A549 (cell line): ENCODE results near the gene CACNA1S. TPM values are rescaled to one million over a fixed set of nuclear protein-coding genes. Genes with fewer than 3 reads are reported as not detected.

Source experiments
- ATAC-seq, 2 experiments: fragments of 200-7000 bp in 1 of 2; fragments of >200 bp in 1 of 2; cut with Nextera tagmentation in 1 of 2; cut with Tn5 transposase in 1 of 2; 3 replicates each; pipeline versions ENCODE4 v1.8.0 to v1.9.1; 2018 to 2020; ENCODE audit warnings: mild to moderate bottlenecking in 1 of 2, moderate library complexity in 1 of 2
- CTCF ChIA-PET: fragments of 300-600 bp; sonication (Branson Sonifier 250); formaldehyde crosslinking; extraction: SDS; loops from one replicate; lab custom pipeline; 2021; ENCODE audit warnings: antibody characterized with exemption, inconsistent platforms; lab: Yijun Ruan, JAX
- POLR2A ChIA-PET: fragments of 350-600 bp; formaldehyde crosslinking; extraction: SDS; loops from one replicate; lab custom pipeline; 2021; ENCODE audit warnings: antibody characterized with exemption, inconsistent platforms; lab: Yijun Ruan, JAX
- DNase-seq, 2 experiments: peaks; one replicate each; pipeline versions ENCODE4 v3.0.0 to v3.0.0-alpha.2; 2011 to 2016; ENCODE audit warnings: low read depth in 1 of 2, low spot score in 1 of 2
- FAIRE-seq: peaks from 2 replicates; lab custom pipeline; 2011; peaks lifted over from hg19 to GRCh38; lab: Jason Lieb, UNC
- H3K27ac ChIP-seq, 2 experiments: fragments of >200 bp; sonication (Bioruptor Twin); formaldehyde crosslinking; 3 replicates each; pipeline ENCODE4 v1.5.1; 2016 to 2017
- H3K4me1 ChIP-seq: fragments of >200 bp; sonication (Bioruptor Twin); formaldehyde crosslinking; 3 replicates; pipeline ENCODE4 v1.6.1; 2016
- H3K4me2 ChIP-seq: fragments of >200 bp; sonication (Bioruptor Twin); formaldehyde crosslinking; 3 replicates; pipeline ENCODE4 v1.6.1; 2016
- H3K4me3 ChIP-seq: fragments of >200 bp; sonication (Bioruptor Twin); formaldehyde crosslinking; 3 replicates; pipeline ENCODE4 v1.5.1; 2016
- H3K9me3 ChIP-seq: fragments of >200 bp; sonication (Bioruptor Twin); formaldehyde crosslinking; 3 replicates; pipeline ENCODE4 v1.6.1; 2016
- BHLHE40 ChIP-seq: IDR thresholded peaks from 2 replicates; pipeline ENCODE4 v1.6.1; 2012; ENCODE audit warnings: low read depth, low read length, inconsistent platforms
- CBX8 ChIP-seq: fragments of 200-600 bp; sonication (generic); IDR thresholded peaks from 2 replicates; pipeline ENCODE4 v1.6.1; 2016
- CTCF ChIP-seq: fragments of >200 bp; sonication (Bioruptor Twin); formaldehyde crosslinking; IDR thresholded peaks from 3 replicates; pipeline ENCODE4 v1.5.1; 2016
- FOSB ChIP-seq: fragments of 250-450 bp; sonication (Bioruptor Pico); IDR thresholded peaks from 2 replicates; pipeline ENCODE4 v1.5.0; 2020; ENCODE audit warnings: mild to moderate bottlenecking, moderate library complexity
- HDAC2 ChIP-seq: fragments of 200-600 bp; sonication (generic); IDR thresholded peaks from 2 replicates; pipeline ENCODE4 v1.6.1; 2016
- HOXA7 ChIP-seq: fragments of 250-450 bp; sonication (Bioruptor Pico); IDR thresholded peaks from 2 replicates; pipeline ENCODE4 v1.5.0; 2020; ENCODE audit warnings: mild to moderate bottlenecking, moderate library complexity
- KDM1A ChIP-seq: fragments of 200-600 bp; sonication (generic); IDR thresholded peaks from 2 replicates; pipeline ENCODE4 v1.6.1; 2016; ENCODE audit warnings: low read depth, mild to moderate bottlenecking
- MAZ ChIP-seq: fragments of 150-350 bp; IDR thresholded peaks from 2 replicates; pipeline ENCODE4 v1.6.1; 2014; ENCODE audit warnings: antibody characterized with exemption, low read depth, low read length, borderline replicate concordance
- POLR2AphosphoS2 ChIP-seq: conservative IDR thresholded peaks from 2 replicates; pipeline ENCODE4 v1.6.1; 2012; ENCODE audit warnings: low read length, improper control_type of control experiment, inconsistent platforms
- REST ChIP-seq: fragments of 200-600 bp; sonication (generic); IDR thresholded peaks from 2 replicates; pipeline ENCODE4 v1.6.1; 2016; ENCODE audit warnings: antibody characterized with exemption, mild to moderate bottlenecking, moderate library complexity
- RNF2 ChIP-seq: fragments of 200-600 bp; sonication (generic); IDR thresholded peaks from 2 replicates; pipeline ENCODE4 v1.6.1; 2016; ENCODE audit warnings: low read depth, mild to moderate bottlenecking, antibody characterized with exemption, moderate library complexity, borderline replicate concordance
- ZNF302 ChIP-seq: fragments of 250-450 bp; sonication (Bioruptor Pico); IDR thresholded peaks from 2 replicates; pipeline ENCODE4 v1.9.0; 2021; ENCODE audit warnings: inconsistent platforms, mild to moderate bottlenecking, moderate library complexity
- WGBS: methylation state at CpG from one replicate; pipeline ENCODE4 v1.1.6; 2017; ENCODE audit errors: missing lambda C conversion rate; 5-methylcytosine and 5-hydroxymethylcytosine counted together
- polyA plus RNA-seq, 4 experiments: library from polyadenylated mRNA; depleted of rRNA in 3 of 4; stranded (reverse); fragments of >200 nt; fragmentation: RNase III in 1 of 4; extraction: RNeasy Plus Mini Kit Qiagen cat#74134 plus additional on column Dnase treatment in 1 of 4; gene quantifications; 2 replicates in 3 of 4; 3 replicates in 1 of 4; pipeline ENCODE4 v1.2.3, GENCODE V29; 2011 to 2017
- TF ChIP-seq, protein P1 (sequence below): fragments of 250-450 bp; sonication (Bioruptor Pico); IDR thresholded peaks from 2 replicates; pipeline ENCODE4 v1.5.0; 2021; ENCODE audit warnings: mild to moderate bottlenecking, moderate library complexity, borderline replicate concordance
- TF ChIP-seq, protein P2 (sequence below): fragments of >200 bp; sonication (Bioruptor Twin); formaldehyde crosslinking; IDR thresholded peaks from 3 replicates; pipeline ENCODE4 v1.6.1; 2016
- TF ChIP-seq, protein P3 (sequence below): fragments of >200 bp; sonication (Bioruptor Twin); formaldehyde crosslinking; IDR thresholded peaks from 2 replicates; pipeline ENCODE4 v1.6.1; 2016
- TF ChIP-seq, protein P4 (sequence below): fragments of 450-650 bp; IDR thresholded peaks from 2 replicates; pipeline ENCODE4 v1.6.1; 2014; ENCODE audit warnings: antibody characterized with exemption
- TF ChIP-seq, protein P5 (sequence below): IDR thresholded peaks from 2 replicates; pipeline ENCODE4 v1.6.1; 2012

CACNA1S gene
- polyA plus RNA-seq, 2 of the 4 experiments (the other 2 are of a cell fraction) = 0.01 TPM; not detected in 1

DNA sequence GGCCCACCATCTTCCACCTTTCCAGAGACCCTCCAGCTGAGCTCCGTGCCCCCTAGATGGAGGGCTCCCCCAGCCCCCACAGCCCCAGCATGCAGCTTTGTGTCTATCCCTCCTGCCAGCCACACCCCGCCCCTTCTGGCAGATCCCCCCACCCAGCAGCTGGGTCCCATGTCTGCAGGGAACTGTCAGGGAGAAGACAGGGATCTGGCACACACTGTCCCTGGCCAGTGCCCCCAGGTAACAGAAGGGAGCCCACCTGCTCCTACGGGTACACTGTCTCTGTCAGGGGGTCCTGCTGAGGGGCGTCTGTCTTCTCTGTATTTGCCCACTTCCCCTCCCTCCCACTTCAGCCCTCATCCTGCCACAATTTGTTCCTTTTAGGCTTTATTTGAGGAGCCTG, 77.6 kb downstream of the CACNA1S start:
- no peak overlapping the region for H3K27ac ChIP-seq
- H3K4me3 ChIP-seq = no peak overlapping the region
- no peak overlapping the region for H3K4me2 ChIP-seq
- 54% methylated on average over 3 of the region's 4 CpGs for WGBS
- no peaks in the 10 kb centered on the region for H3K4me1 ChIP-seq
- H3K9me3 ChIP-seq = no peaks in the 10 kb centered on the region
- POLR2A ChIA-PET = no interaction called here
- CTCF ChIA-PET = interaction anchor here (0.5 to 2.0 kb wide), 4 partner anchors 8 to 1120 kb away, joined by 4 to 11 read pairs (median 6); no protein-coding TSS in a partner anchor
- no peak for DNase-seq
- TF ChIP-seq CTCF (no peak), REST (no peak), HDAC2 (no peak), BHLHE40 (no peak), HOXA7 (no peak), KDM1A (no peak), FOSB (CRISPR knock-in tag) (no peak), MAZ (no peak), ZNF302 (no peak), POLR2AphosphoS2 (no peak), CBX8 (no peak), RNF2 (no peak)
- TF ChIP-seq, protein P1, sequence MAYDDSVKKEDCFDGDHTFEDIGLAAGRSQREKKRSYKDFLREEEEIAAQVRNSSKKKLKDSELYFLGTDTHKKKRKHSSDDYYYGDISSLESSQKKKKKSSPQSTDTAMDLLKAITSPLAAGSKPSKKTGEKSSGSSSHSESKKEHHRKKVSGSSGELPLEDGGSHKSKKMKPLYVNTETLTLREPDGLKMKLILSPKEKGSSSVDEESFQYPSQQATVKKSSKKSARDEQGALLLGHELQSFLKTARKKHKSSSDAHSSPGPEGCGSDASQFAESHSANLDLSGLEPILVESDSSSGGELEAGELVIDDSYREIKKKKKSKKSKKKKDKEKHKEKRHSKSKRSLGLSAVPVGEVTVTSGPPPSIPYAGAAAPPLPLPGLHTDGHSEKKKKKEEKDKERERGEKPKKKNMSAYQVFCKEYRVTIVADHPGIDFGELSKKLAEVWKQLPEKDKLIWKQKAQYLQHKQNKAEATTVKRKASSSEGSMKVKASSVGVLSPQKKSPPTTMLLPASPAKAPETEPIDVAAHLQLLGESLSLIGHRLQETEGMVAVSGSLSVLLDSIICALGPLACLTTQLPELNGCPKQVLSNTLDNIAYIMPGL (CRISPR knock-in tag) = no peak
- TF ChIP-seq, protein P2, sequence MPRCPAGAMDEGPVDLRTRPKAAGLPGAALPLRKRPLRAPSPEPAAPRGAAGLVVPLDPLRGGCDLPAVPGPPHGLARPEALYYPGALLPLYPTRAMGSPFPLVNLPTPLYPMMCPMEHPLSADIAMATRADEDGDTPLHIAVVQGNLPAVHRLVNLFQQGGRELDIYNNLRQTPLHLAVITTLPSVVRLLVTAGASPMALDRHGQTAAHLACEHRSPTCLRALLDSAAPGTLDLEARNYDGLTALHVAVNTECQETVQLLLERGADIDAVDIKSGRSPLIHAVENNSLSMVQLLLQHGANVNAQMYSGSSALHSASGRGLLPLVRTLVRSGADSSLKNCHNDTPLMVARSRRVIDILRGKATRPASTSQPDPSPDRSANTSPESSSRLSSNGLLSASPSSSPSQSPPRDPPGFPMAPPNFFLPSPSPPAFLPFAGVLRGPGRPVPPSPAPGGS = no peak
- TF ChIP-seq, protein P3, sequence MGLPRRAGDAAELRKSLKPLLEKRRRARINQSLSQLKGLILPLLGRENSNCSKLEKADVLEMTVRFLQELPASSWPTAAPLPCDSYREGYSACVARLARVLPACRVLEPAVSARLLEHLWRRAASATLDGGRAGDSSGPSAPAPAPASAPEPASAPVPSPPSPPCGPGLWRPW = no peak
- TF ChIP-seq, protein P4, sequence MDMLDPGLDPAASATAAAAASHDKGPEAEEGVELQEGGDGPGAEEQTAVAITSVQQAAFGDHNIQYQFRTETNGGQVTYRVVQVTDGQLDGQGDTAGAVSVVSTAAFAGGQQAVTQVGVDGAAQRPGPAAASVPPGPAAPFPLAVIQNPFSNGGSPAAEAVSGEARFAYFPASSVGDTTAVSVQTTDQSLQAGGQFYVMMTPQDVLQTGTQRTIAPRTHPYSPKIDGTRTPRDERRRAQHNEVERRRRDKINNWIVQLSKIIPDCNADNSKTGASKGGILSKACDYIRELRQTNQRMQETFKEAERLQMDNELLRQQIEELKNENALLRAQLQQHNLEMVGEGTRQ = no peak
- TF ChIP-seq, protein P5, sequence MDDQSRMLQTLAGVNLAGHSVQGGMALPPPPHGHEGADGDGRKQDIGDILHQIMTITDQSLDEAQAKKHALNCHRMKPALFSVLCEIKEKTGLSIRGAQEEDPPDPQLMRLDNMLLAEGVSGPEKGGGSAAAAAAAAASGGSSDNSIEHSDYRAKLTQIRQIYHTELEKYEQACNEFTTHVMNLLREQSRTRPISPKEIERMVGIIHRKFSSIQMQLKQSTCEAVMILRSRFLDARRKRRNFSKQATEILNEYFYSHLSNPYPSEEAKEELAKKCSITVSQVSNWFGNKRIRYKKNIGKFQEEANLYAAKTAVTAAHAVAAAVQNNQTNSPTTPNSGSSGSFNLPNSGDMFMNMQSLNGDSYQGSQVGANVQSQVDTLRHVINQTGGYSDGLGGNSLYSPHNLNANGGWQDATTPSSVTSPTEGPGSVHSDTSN = no peak
- no peak for ATAC-seq
- FAIRE-seq = no peak
